ENCODE measurements around the gene WDR5B. TPM values are rescaled to one million over a fixed set of nuclear protein-coding genes. Genes with fewer than 3 reads are reported as not detected.

WDR5B gene
- total and polyA plus RNA-seq, 10 of the 15 experiments (the other 5 are each of a cell fraction or from before 2014, with no cell fraction given), result 1.7 to 7.9 (median 3.3) TPM

- TF ChIP-seq SKIL (IDR thresholded peaks at IDR 0.05; ENCODE audit: low read depth, poor library complexity, severe bottlenecking) (peak; percentile 34), MTA2 (IDR thresholded peaks at IDR 0.05; ENCODE audit: low read depth) (peak; percentile 45), STAT3 (IDR thresholded peaks at IDR 0.05; ENCODE audit: low read depth, low read length) (no peak), FOS (IDR thresholded peaks at IDR 0.05; ENCODE audit: borderline replicate concordance, extremely low read depth, insufficient read length) (no peak), CEBPZ (IDR thresholded peaks at IDR 0.05; ENCODE audit: low read depth, low read length) (no peak), ZBTB11 (CRISPR knock-in tag; IDR thresholded peaks at IDR 0.05) (no peak), USF1 (IDR thresholded peaks at IDR 0.05; ENCODE audit: borderline replicate concordance, extremely low read length, insufficient read depth, low read depth, low read length) (no peak), IRF4 (IDR thresholded peaks at IDR 0.05; ENCODE audit: low read depth, low read length) (no peak), EGR1 (IDR thresholded peaks at IDR 0.05; ENCODE audit: borderline replicate concordance in 1 of 2, low read depth in 2 of 2, low read length in 2 of 2) (peak; percentile 51 to 90; a peak in 2 of 3 replicates), CREB1 (IDR thresholded peaks at IDR 0.05; ENCODE audit: low read depth) (peak; percentile 83), RUNX3 (IDR thresholded peaks at IDR 0.05; ENCODE audit: low read length) (0 out of 2 replicates have a peak, but pooled peaks have one; percentile 10), MTA3 (IDR thresholded peaks at IDR 0.05; ENCODE audit: borderline replicate concordance, low read length) (no peak), ELK1 (IDR thresholded peaks at IDR 0.05; ENCODE audit: low read depth, low read length) (no peak), RFX5 (IDR thresholded peaks at IDR 0.05; ENCODE audit: low read depth, low read length) (no peak), NFIC (IDR thresholded peaks at IDR 0.05; ENCODE audit: low read depth, low read length) (no peak), NFXL1 (IDR thresholded peaks at IDR 0.05; ENCODE audit: borderline replicate concordance) (no peak)
These were observed 31.8 kb downstream of the WDR5B start, which contains the start of gene FAM162A (continued) for GRCh38 chr3:122383771-122384697.

Measured in GM12878 (cell line).